ENCODE data around the gene AKR1E2. TPM values are rescaled to one million over a fixed set of nuclear protein-coding genes. Genes with fewer than 3 reads are reported as not detected.

The AKR1E2 gene
- total and polyA plus RNA-seq, 3 donors from 2014 or later, result 37.0 to 79.6 (median 53.0) TPM

- intact Hi-C loops (cut with DNase I; ENCODE audit: low total_unique reads), result loop anchor here (5.0 to 10.0 kb wide), 2 partner anchors 136 to 244 kb away; partner anchors contain the start of gene AKR1C3
- no peak overlapping the region for H3K4me3 ChIP-seq
- H3K9me3 ChIP-seq, result no peaks in the 10 kb centered on the region
- peaks cover 27% of the 10 kb centered on the region for H3K4me1 ChIP-seq
- no peaks in the 10 kb centered on the region for H3K27me3 ChIP-seq
- WGBS, 2 donors, result 83 to 89% methylated on average over 7 of the region's 7 CpGs
- DNase-seq, result no peak
- H3K27ac ChIP-seq, result no peak overlapping the region
- no peaks in the 10 kb centered on the region for H3K36me3 ChIP-seq (ENCODE audit: low read depth, missing control alignments)
- TF ChIP-seq, protein P1, sequence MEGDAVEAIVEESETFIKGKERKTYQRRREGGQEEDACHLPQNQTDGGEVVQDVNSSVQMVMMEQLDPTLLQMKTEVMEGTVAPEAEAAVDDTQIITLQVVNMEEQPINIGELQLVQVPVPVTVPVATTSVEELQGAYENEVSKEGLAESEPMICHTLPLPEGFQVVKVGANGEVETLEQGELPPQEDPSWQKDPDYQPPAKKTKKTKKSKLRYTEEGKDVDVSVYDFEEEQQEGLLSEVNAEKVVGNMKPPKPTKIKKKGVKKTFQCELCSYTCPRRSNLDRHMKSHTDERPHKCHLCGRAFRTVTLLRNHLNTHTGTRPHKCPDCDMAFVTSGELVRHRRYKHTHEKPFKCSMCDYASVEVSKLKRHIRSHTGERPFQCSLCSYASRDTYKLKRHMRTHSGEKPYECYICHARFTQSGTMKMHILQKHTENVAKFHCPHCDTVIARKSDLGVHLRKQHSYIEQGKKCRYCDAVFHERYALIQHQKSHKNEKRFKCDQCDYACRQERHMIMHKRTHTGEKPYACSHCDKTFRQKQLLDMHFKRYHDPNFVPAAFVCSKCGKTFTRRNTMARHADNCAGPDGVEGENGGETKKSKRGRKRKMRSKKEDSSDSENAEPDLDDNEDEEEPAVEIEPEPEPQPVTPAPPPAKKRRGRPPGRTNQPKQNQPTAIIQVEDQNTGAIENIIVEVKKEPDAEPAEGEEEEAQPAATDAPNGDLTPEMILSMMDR (IDR thresholded peaks at IDR 0.05), result no peak
- TF ChIP-seq POLR2A (IDR thresholded peaks at IDR 0.05), result no peak
These were observed 22.5 kb downstream of the AKR1E2 start for GRCh38 chr10:4848356-4849041.

- Histone ChIP-seq H3K27me3 (no peaks in the 10 kb centered on the region), H3K36me3 (ENCODE audit: low read depth, missing control alignments) (no peaks in the 10 kb centered on the region), H3K9me3 (no peaks in the 10 kb centered on the region), H3K4me1 (peaks cover 30% of the 10 kb centered on the region), H3K4me3 (no peak overlapping the region), H3K27ac (no peak overlapping the region)
- no peak for DNase-seq
- WGBS, 2 donors, result 91% methylated on average over 5 of the region's 5 CpGs
- intact Hi-C loops (cut with DNase I; ENCODE audit: low total_unique reads), result loop anchor here (5.0 to 10.0 kb wide), 2 partner anchors 136 to 243 kb away; partner anchors contain the start of gene AKR1C3
- TF ChIP-seq, protein P1 (IDR thresholded peaks at IDR 0.05), result no peak
- TF ChIP-seq POLR2A (IDR thresholded peaks at IDR 0.05), result no peak
These were observed 23.0 kb downstream of the AKR1E2 start for GRCh38 chr10:4849042-4849402.

DNA sequence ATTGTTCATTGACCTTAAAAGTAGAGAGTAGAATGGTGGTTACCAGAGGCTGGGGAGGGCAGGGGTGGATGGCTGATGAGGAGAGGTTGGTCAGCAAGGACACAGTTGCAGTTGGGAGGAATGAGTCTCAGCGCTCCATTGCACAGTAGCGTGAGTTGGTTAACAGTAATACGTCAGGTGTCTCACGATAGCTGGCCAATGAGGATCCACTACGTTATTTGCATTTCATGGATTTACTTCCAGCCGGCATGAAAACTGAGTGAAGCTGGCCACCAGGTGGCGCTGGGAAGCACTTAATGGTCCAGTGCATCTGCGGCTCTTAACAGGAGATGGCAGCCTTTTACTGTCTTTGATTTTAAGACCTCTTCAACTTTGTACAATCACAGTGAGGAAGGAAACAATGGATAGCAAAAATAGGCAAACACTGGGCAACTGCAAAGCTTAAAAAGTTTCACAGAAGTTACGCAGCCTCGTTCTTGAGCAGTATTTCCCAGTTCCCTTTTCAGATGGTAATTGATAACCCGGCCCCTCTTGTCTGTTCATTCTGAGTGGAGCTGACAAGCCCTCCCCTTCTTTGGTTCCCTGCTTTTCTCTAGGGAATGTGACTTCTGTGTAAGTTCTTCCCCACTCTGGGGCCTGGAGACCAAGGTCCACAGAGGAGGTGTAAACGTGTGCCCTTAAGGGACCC, 23.7 kb downstream of the AKR1E2 start:
- intact Hi-C loops (cut with DNase I; ENCODE audit: low total_unique reads), result loop anchor here (5.0 to 10.0 kb wide), 2 partner anchors 135 to 243 kb away; partner anchors contain the start of gene AKR1C3
- H3K4me3 ChIP-seq, result no peak overlapping the region

GRCh38 chr10:4850397-4850796, 24.4 kb downstream of the AKR1E2 start:
- Histone ChIP-seq H3K9me3 (no peaks in the 10 kb centered on the region), H3K27me3 (no peaks in the 10 kb centered on the region), H3K36me3 (ENCODE audit: low read depth, missing control alignments) (no peaks in the 10 kb centered on the region), H3K4me3 (no peak overlapping the region), H3K27ac (peak overlapping the region; percentile 26 to 80), H3K4me1 (peaks cover 30% of the 10 kb centered on the region)
- WGBS, 2 donors, result 60 to 62% methylated on average over 7 of the region's 7 CpGs
- no peak for DNase-seq
- intact Hi-C loops (cut with DNase I; ENCODE audit: low total_unique reads), result no loop called here
- TF ChIP-seq, protein P1 (IDR thresholded peaks at IDR 0.05), result no peak
- TF ChIP-seq POLR2A (IDR thresholded peaks at IDR 0.05), result no peak

More for the DNA sequence above, 23.7 kb downstream of the AKR1E2 start:
- TF ChIP-seq, protein P1 (IDR thresholded peaks at IDR 0.05), result peak; percentile 98 to 100 (median 100)
- no peak for TF ChIP-seq POLR2A (IDR thresholded peaks at IDR 0.05)
- Histone ChIP-seq H3K9me3 (no peaks in the 10 kb centered on the region), H3K36me3 (ENCODE audit: low read depth, missing control alignments) (no peaks in the 10 kb centered on the region), H3K27ac (peak overlapping the region; percentile 26 to 80), H3K27me3 (no peaks in the 10 kb centered on the region), H3K4me1 (peaks cover 30% of the 10 kb centered on the region)
- WGBS, 2 donors, result 2 to 6% methylated on average over 12 of the region's 12 CpGs
- peak; percentile 96 for DNase-seq

All from testis (tissue), 3 donors.